Measurements from ENCODE around the gene MMP24OS.

The MMP24OS gene

DNA sequence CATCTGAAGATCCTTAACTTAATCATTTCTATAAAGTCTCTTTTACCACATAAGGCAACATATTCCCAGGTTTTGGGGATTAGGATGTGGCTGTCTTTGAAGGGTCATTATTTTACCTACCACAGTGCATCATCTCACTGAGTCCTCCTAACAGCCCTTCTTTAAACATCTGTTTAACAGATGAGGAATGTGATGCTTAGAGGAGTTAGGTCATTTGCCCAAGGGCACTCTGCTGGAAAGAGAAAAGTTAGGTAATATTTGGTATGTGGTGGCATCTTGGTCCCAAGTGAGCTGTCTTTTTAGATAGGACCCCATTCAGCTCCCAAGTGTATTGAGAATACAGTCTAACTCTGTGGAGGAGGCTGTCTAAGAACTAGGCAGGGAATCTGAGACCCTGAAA is 40.4 kb downstream of the MMP24OS start:
- intact Hi-C loops (cut with DNase I) = no loop called here
- no peak for DNase-seq

DNA sequence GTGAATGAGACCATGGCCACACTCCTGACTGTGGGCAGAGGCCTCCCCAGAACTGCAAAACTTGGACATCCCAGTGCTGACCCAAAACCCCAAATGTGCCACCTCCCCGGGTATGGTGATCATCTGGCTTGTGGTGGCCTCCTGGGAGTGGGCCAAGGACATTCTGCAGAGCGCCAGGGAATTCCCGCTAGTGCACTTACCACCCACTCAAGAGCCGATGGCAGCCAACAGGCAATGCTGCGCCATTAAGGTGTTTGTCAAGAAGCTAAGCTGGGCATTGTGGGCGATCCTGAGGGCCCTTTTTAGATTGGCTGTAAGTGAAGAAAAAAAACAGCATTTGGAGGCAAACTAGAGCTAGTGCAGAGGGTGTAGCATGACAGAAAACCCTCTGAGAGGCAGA is 42.0 kb downstream of the MMP24OS start:
- intact Hi-C loops (cut with DNase I) = no loop called here
- peak in 1 of 42 donors; percentile 6 for DNase-seq

DNA sequence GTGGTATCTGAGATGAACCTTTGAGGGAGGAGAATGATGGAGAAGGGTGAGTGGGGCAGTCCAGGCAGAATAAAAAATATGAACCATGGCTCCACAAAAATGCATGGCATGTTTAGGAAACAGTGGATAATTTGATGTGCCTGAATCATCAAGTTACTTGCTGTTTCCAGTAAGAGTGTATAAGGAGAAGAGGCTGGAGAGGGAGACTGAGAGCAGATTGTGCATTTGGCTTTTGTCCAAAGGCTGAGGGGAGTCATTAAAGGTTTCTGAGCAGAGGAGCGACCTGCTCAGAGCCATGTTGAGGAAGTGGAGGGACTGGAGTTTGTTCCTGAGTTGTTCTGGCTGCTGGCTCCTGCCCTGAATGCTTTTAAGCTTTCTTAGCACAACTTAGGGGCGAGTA is 45.3 kb downstream of the MMP24OS start:
- DNase-seq = no peak
- intact Hi-C loops (cut with DNase I) = no loop called here

DNA sequence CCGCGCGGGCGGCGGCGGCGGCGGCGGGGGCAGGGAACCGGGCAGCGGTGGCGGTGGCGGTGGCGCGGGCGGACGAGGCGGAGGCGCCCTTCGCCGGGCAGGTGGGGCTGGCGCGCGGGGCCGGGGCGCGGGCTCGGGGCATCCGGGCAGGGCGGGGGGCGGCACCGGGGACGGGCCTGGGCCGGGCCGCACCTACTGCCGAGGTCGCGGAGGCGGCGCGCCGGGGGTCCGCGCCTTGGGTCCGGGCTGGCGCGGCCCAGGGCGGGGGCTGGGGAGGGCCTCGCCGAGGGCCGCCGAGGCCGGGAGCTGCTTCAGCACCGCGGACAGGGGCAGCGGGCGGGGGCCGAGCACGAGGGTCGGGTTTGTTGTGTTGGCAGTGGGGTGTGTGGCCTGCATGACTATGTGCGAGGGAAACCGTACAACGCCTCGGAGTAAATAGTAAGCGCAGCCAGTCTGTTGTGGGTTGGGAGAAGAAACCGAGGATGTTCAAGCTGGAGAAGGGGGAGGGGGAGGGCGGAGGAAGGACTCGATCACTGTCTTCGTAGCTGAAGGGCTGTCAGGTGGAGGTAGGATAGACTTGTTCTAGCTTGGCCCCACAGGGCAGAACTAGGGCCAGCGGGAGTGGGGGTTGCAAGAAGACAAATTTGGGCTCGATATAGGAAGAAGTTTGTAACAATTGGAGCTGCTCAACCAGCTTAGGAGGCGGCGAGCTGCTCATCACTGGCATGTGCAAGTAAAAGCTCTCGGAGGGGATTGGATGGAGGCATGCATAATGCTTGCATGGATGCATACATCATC is 50.8 kb downstream of the MMP24OS start:
- DNase-seq = peak in 38 of 42 donors; percentile 11 to 71 (median 38)
- intact Hi-C loops (cut with DNase I) = no loop called here

All from head of caudate nucleus (tissue), 42 donors.